ENCODE measurements around the gene PHACTR1. TPM values are rescaled to one million over a fixed set of nuclear protein-coding genes. Genes with fewer than 3 reads are reported as not detected.

The PHACTR1 gene
- total RNA-seq, 2 experiments from 2014 or later = 0.79 to 1.5 TPM

- POLR2A ChIA-PET = no interaction called here
- H3K4me1 Mint-ChIP-seq = peaks cover 8% of the 10 kb centered on the region
- H3K36me3 Mint-ChIP-seq = peaks cover 32% of the 10 kb centered on the region
- no peaks in the 10 kb centered on the region for H3K27me3 Mint-ChIP-seq
- ATAC-seq (ENCODE audit: low read depth) (no peak), DNase-seq (no peak)
- peaks cover 12% of the 10 kb centered on the region for H3K9me3 Mint-ChIP-seq
- no peak overlapping the region for H3K27ac Mint-ChIP-seq
- H3K4me3 Mint-ChIP-seq = no peak overlapping the region
These were observed 568.1 kb downstream of the PHACTR1 start for GRCh38 chr6:13284646-13285045.

- Mint-ChIP-seq H3K9me3 (peaks cover 13% of the 10 kb centered on the region), H3K4me1 (no peaks in the 10 kb centered on the region), H3K4me3 (no peak overlapping the region), H3K27ac (no peak overlapping the region), H3K27me3 (no peaks in the 10 kb centered on the region), H3K36me3 (peaks cover 39% of the 10 kb centered on the region)
- DNase-seq (no peak), ATAC-seq (ENCODE audit: low read depth) (no peak)
- POLR2A ChIA-PET = no interaction called here
These were observed 569.1 kb downstream of the PHACTR1 start for GRCh38 chr6:13285705-13286104.

- H3K27me3 Mint-ChIP-seq = no peaks in the 10 kb centered on the region
- POLR2A ChIA-PET = no interaction called here
These were observed 569.6 kb downstream of the PHACTR1 start for GRCh38 chr6:13286181-13286580.

DNA sequence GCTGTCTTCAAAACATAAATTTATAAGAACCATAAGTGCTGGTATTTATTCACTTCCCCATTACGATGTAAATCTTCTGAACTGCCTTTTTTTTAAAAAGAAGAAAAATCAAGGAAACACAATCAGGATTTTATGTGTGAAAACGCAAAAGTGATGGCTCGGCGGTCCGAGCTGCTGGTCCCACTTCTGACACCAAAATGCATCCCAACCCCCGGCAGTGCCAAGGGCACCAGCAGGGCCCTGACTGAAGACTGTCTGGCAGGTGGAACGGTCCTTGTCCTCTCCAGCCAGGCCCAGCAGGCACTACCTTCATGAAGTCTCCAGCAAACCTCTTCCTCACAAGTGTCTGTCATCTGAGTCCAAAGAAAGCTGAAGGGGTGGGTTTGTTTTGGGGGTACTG is 570.5 kb downstream of the PHACTR1 start:
- H3K36me3 Mint-ChIP-seq = peaks cover 45% of the 10 kb centered on the region

More at GRCh38 chr6:13286181-13286580, 569.6 kb downstream of the PHACTR1 start:
- Mint-ChIP-seq H3K27ac (no peak overlapping the region), H3K4me1 (no peaks in the 10 kb centered on the region), H3K36me3 (peaks cover 43% of the 10 kb centered on the region), H3K9me3 (peaks cover 13% of the 10 kb centered on the region), H3K4me3 (no peak overlapping the region)
- no peak for DNase-seq
- ATAC-seq (ENCODE audit: low read depth) = no peak

DNA sequence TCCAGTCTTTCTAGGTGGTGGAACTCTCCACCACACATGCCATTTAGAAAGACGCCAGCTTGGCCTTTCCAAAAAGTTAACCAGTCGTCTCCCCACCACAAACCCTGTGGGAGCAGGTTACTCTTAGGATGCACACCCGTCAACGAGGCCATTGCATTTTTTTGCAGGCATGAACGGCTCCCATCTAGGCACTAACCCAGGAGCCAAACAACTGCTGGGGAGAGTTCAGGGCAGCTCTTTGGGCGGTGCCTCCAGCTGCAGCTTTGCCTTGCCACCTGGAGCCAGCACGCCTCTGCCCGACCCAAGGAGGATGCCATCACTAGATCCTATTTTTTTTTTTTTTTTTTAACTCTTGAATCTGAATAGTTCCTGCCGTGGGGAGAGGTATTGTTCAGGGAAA is 571.9 kb downstream of the PHACTR1 start:
- ATAC-seq (ENCODE audit: low read depth) = no peak
- Mint-ChIP-seq H3K9me3 (peaks cover 13% of the 10 kb centered on the region), H3K36me3 (peaks cover 55% of the 10 kb centered on the region), H3K27ac (no peak overlapping the region), H3K4me1 (no peaks in the 10 kb centered on the region), H3K27me3 (no peaks in the 10 kb centered on the region), H3K4me3 (no peak overlapping the region)
- POLR2A ChIA-PET = no interaction called here
- no peak for DNase-seq

More for the DNA sequence above, 570.5 kb downstream of the PHACTR1 start:
- Mint-ChIP-seq H3K27ac (no peak overlapping the region), H3K4me1 (no peaks in the 10 kb centered on the region), H3K27me3 (no peaks in the 10 kb centered on the region), H3K4me3 (no peak overlapping the region), H3K9me3 (peaks cover 13% of the 10 kb centered on the region)
- DNase-seq (no peak), ATAC-seq (ENCODE audit: low read depth) (no peak)
- POLR2A ChIA-PET = no interaction called here

DNA sequence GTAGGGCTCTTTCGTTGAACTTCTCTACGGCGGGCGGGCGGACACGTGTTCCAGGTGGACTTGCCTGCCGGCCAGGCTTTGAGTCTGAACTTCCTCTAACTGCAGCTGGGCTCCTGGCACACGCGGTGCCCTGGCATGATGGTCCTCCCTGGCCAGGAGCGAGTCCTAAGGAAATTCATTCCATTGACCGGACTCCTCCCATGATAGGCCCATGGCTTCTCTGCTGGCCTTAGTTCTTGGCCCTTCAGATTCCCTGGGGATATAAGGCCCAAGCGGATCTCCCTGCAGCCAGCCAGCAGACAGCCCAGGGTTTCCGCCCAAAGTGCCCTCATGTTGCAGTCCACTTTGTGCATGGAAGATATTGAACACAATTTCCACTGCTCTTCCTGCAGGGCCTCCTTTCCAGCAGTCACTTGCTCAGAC is 572.4 kb downstream of the PHACTR1 start:
- ATAC-seq (ENCODE audit: low read depth) (no peak), DNase-seq (no peak)
- peaks cover 13% of the 10 kb centered on the region for H3K9me3 Mint-ChIP-seq
- no peak overlapping the region for H3K4me3 Mint-ChIP-seq
- peaks cover 58% of the 10 kb centered on the region for H3K36me3 Mint-ChIP-seq
- POLR2A ChIA-PET = no interaction called here
- H3K27me3 Mint-ChIP-seq = no peaks in the 10 kb centered on the region
- H3K27ac Mint-ChIP-seq = no peak overlapping the region
- H3K4me1 Mint-ChIP-seq = no peaks in the 10 kb centered on the region

DNA sequence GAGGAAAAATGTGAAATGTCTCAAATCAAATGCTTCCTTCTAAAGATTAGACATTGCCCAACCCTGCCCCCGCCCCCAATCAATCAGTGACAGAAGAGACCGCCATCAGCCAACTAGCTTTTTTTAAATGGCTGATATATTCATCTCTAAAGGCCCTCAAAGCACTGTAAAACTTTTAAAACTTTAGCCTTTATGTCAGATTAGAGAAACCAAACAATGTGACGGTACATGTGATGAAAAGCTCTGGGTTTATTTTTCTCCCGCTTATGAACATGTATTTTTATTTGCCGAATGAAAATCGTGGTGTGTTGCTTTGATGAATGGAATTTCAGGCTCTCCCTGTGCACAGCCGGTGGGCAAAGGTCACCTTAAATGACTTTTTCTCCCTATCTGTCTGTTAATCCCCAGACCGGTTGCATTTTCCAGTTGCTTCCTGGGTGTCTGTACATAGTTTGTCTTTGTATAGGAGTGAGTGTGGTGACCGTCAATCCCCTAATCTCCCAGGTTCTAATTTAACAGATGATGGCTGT is 573.3 kb downstream of the PHACTR1 start:
- H3K36me3 Mint-ChIP-seq = peaks cover 66% of the 10 kb centered on the region
- no peaks in the 10 kb centered on the region for H3K4me1 Mint-ChIP-seq
- no peaks in the 10 kb centered on the region for H3K27me3 Mint-ChIP-seq
- H3K9me3 Mint-ChIP-seq = peaks cover 13% of the 10 kb centered on the region
- no peak for DNase-seq
- no peak for ATAC-seq (ENCODE audit: low read depth)
- no peak overlapping the region for H3K27ac Mint-ChIP-seq
- POLR2A ChIA-PET = interaction anchor here (0.6 kb wide), 1 partner anchor 12 kb away, joined by 3 read pairs; no protein-coding TSS in a partner anchor
- H3K4me3 Mint-ChIP-seq = no peak overlapping the region

DNA sequence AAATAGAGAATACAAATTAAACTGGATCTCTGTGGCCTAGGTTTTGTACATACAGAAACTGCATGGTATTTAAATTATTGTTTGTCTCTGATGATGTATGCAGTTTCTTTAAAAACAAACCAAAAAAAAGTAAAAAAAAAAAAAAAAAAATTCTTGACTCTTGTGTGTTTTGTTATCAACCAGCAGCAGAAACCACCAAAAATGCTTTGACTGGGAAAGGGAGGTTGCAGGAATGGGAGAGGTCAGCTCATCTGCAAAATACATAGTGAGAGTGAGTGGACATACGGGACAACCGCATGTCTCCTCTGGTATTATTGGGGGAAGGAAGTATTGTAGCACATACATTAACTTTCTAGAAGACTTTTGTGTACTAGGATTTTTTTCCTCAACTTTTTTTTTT is 573.8 kb downstream of the PHACTR1 start:
- POLR2A ChIA-PET = no interaction called here
- no peak for ATAC-seq (ENCODE audit: low read depth)
- DNase-seq = no peak
- H3K9me3 Mint-ChIP-seq = peaks cover 13% of the 10 kb centered on the region
- peaks cover 67% of the 10 kb centered on the region for H3K36me3 Mint-ChIP-seq
- no peaks in the 10 kb centered on the region for H3K4me1 Mint-ChIP-seq
- H3K4me3 Mint-ChIP-seq = no peak overlapping the region
- H3K27ac Mint-ChIP-seq = no peak overlapping the region
- no peaks in the 10 kb centered on the region for H3K27me3 Mint-ChIP-seq

GRCh38 chr6:13292774-13293173 is 576.2 kb downstream of the PHACTR1 start:
- no peak overlapping the region for H3K4me3 Mint-ChIP-seq
- no peak overlapping the region for H3K27ac Mint-ChIP-seq
- POLR2A ChIA-PET = no interaction called here
- no peaks in the 10 kb centered on the region for H3K4me1 Mint-ChIP-seq
- ATAC-seq (ENCODE audit: low read depth) = no peak
- no peak for DNase-seq
- peaks cover 50% of the 10 kb centered on the region for H3K36me3 Mint-ChIP-seq
- H3K27me3 Mint-ChIP-seq = no peaks in the 10 kb centered on the region
- peaks cover 1% of the 10 kb centered on the region for H3K9me3 Mint-ChIP-seq

DNA sequence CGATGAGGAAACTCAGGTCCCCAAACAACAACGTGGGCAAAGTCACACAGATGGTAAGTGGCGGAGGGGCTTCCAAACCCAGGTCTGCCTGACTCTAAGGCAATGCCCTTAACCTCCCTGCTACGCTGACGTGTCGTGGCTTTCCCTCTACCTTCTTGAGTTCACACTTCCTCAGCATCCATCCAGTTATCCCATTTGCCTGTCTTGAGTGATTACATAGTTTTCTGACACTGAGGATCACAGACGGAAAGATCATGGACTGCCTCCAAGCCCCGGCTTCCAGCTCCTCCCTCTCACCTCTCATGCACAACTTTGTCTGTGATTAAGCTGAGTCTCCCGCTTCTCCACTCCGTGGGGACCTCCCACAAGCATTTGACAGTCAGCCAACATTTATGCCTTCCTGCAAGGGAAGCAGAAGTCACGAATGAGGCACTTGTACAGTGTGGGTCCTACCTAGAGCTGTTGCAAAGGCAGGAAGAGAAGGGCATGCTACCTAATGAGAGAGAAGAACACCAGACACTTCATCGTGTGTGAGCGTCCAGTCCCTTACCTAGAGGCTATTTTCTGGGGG is 578.0 kb downstream of the PHACTR1 start:
- Mint-ChIP-seq H3K27me3 (no peaks in the 10 kb centered on the region), H3K9me3 (peaks cover 1% of the 10 kb centered on the region), H3K27ac (no peak overlapping the region), H3K36me3 (peaks cover 44% of the 10 kb centered on the region), H3K4me1 (no peaks in the 10 kb centered on the region), H3K4me3 (no peak overlapping the region)
- POLR2A ChIA-PET = no interaction called here
- ATAC-seq (ENCODE audit: low read depth) (no peak), DNase-seq (no peak)

DNA sequence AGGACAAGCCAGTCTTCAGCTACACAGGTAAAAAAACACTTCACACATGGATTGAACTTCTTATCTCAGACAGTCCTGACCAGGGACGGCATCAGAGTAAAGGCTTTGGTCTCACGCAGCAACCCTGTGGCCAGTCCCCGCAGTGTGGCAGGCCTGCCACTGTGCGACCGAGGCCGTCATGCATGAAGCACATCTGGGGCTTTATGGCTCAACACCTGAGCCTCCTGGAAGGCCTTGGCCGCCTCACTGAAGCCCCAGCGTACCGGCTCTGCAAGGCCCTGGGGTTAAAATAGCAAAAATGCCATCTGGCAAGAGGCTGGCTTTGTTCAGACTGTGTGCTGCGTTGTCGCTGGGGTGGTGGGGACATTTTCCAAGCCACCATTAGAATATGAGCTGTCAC is 579.0 kb downstream of the PHACTR1 start:
- DNase-seq = no peak
- POLR2A ChIA-PET = no interaction called here
- H3K36me3 Mint-ChIP-seq = peaks cover 39% of the 10 kb centered on the region

GRCh38 chr6:13296536-13296997 is 580.0 kb downstream of the PHACTR1 start:
- ATAC-seq (ENCODE audit: low read depth) (no peak), DNase-seq (no peak)
- Mint-ChIP-seq H3K9me3 (no peaks in the 10 kb centered on the region), H3K27ac (no peak overlapping the region), H3K27me3 (no peaks in the 10 kb centered on the region), H3K4me1 (no peaks in the 10 kb centered on the region), H3K36me3 (peaks cover 38% of the 10 kb centered on the region), H3K4me3 (no peak overlapping the region)
- POLR2A ChIA-PET = no interaction called here

More for the DNA sequence above, 579.0 kb downstream of the PHACTR1 start:
- H3K4me3 Mint-ChIP-seq = no peak overlapping the region
- no peaks in the 10 kb centered on the region for H3K27me3 Mint-ChIP-seq
- H3K9me3 Mint-ChIP-seq = no peaks in the 10 kb centered on the region
- no peaks in the 10 kb centered on the region for H3K4me1 Mint-ChIP-seq
- no peak overlapping the region for H3K27ac Mint-ChIP-seq
- no peak for ATAC-seq (ENCODE audit: low read depth)

GRCh38 chr6:13297391-13297790 is 580.8 kb downstream of the PHACTR1 start:
- no peak overlapping the region for H3K4me3 Mint-ChIP-seq
- H3K4me1 Mint-ChIP-seq = peaks cover 3% of the 10 kb centered on the region
- no peaks in the 10 kb centered on the region for H3K9me3 Mint-ChIP-seq
- H3K27me3 Mint-ChIP-seq = no peaks in the 10 kb centered on the region
- ATAC-seq (ENCODE audit: low read depth) (no peak), DNase-seq (no peak)
- POLR2A ChIA-PET = no interaction called here
- H3K36me3 Mint-ChIP-seq = peaks cover 37% of the 10 kb centered on the region
- no peak overlapping the region for H3K27ac Mint-ChIP-seq

- Mint-ChIP-seq H3K36me3 (peaks cover 38% of the 10 kb centered on the region), H3K27me3 (no peaks in the 10 kb centered on the region), H3K4me1 (peaks cover 13% of the 10 kb centered on the region), H3K27ac (no peak overlapping the region), H3K4me3 (no peak overlapping the region), H3K9me3 (no peaks in the 10 kb centered on the region)
- DNase-seq = no peak
- ATAC-seq (ENCODE audit: low read depth) = no peak
- POLR2A ChIA-PET = no interaction called here
These were observed 581.9 kb downstream of the PHACTR1 start for GRCh38 chr6:13298446-13298845.
